Loucy (cell line): Measurements from ENCODE around the gene SLC23A2.
"Not testable (repeated sequence)": the region's sequence is repeated elsewhere in the genome, so short reads cannot be mapped to it uniquely, and the experiment has no call there.

ENCODE experiments used
- H2AFZ ChIP-seq: fragments of 200-600 bp; sonication (generic); 2 replicates; pipeline ENCODE4 v1.6.0; 2016; ENCODE audit warnings: antibody characterized with exemption, mild to moderate bottlenecking, low read length, moderate library complexity
- H3F3A ChIP-seq: fragments of 200-600 bp; 2 replicates; pipeline ENCODE4 v1.6.0; 2016; ENCODE audit warnings: antibody characterized with exemption, low read depth, mild to moderate bottlenecking
- H3K27me3 ChIP-seq: fragments of 200-600 bp; sonication (generic); 2 replicates; pipeline ENCODE4 v1.6.1; 2014; ENCODE audit warnings: low read length, mild to moderate bottlenecking; ENCODE audit not compliant: insufficient read depth, poor library complexity, severe bottlenecking
- H3K36me3 ChIP-seq: fragments of 200-600 bp; sonication (generic); 2 replicates; pipeline ENCODE4 v1.6.1; 2016; ENCODE audit warnings: low read length; ENCODE audit not compliant: insufficient read depth
- H3K4me1 ChIP-seq: fragments of 200-600 bp; sonication (generic); 2 replicates; pipeline ENCODE4 v1.5.1; 2014; ENCODE audit warnings: low read length, mild to moderate bottlenecking; ENCODE audit not compliant: insufficient read depth, poor library complexity, severe bottlenecking
- H3K4me2 ChIP-seq: fragments of 200-600 bp; sonication (generic); 2 replicates; pipeline ENCODE4 v1.6.0; 2014; ENCODE audit warnings: antibody characterized with exemption, low read length, low read depth, mild to moderate bottlenecking; ENCODE audit not compliant: poor library complexity, severe bottlenecking
- H3K4me3 ChIP-seq: fragments of 200-600 bp; sonication (generic); 2 replicates; pipeline ENCODE4 v1.5.1; 2014; ENCODE audit warnings: low read length, mild to moderate bottlenecking, mixed read lengths; ENCODE audit not compliant: poor library complexity, severe bottlenecking
- H3K79me2 ChIP-seq: fragments of 200-600 bp; sonication (generic); 2 replicates; pipeline ENCODE4 v1.6.1; 2014; ENCODE audit warnings: low read length; ENCODE audit not compliant: insufficient read depth
- H3K9ac ChIP-seq: fragments of 200-600 bp; sonication (generic); 2 replicates; pipeline ENCODE4 v1.6.0; 2014; ENCODE audit warnings: mild to moderate bottlenecking, low read depth, low read length, moderate library complexity; ENCODE audit not compliant: poor library complexity, severe bottlenecking
- H3K9me2 ChIP-seq: fragments of 200-600 bp; sonication (generic); replicated peaks from 2 replicates; pipeline ENCODE4 v1.6.1; 2016; ENCODE audit warnings: low read depth, low read length, mixed read lengths
- H3K9me3 ChIP-seq: fragments of 200-600 bp; sonication (generic); 2 replicates; pipeline ENCODE4 v1.6.1; 2014; ENCODE audit warnings: mild to moderate bottlenecking, antibody characterized with exemption, low read length, low read depth; ENCODE audit not compliant: insufficient read depth
- H4K20me1 ChIP-seq: fragments of 200-600 bp; sonication (generic); 2 replicates; pipeline ENCODE4 v1.6.0; 2014; ENCODE audit warnings: antibody characterized with exemption, low read length, mild to moderate bottlenecking; ENCODE audit not compliant: insufficient read depth, poor library complexity, severe bottlenecking
- CTCF ChIP-seq: fragments of 200-600 bp; sonication (generic); conservative IDR thresholded peaks from 2 replicates; pipeline ENCODE4 v1.5.1; 2014; ENCODE audit warnings: mild to moderate bottlenecking, antibody characterized with exemption, low read length
- EZH2phosphoT487 ChIP-seq: fragments of 200-600 bp; IDR thresholded peaks from 2 replicates; pipeline ENCODE4 v1.6.1; 2018; ENCODE audit warnings: antibody characterized with exemption, mild to moderate bottlenecking, moderate library complexity, borderline replicate concordance

SLC23A2 gene

DNA sequence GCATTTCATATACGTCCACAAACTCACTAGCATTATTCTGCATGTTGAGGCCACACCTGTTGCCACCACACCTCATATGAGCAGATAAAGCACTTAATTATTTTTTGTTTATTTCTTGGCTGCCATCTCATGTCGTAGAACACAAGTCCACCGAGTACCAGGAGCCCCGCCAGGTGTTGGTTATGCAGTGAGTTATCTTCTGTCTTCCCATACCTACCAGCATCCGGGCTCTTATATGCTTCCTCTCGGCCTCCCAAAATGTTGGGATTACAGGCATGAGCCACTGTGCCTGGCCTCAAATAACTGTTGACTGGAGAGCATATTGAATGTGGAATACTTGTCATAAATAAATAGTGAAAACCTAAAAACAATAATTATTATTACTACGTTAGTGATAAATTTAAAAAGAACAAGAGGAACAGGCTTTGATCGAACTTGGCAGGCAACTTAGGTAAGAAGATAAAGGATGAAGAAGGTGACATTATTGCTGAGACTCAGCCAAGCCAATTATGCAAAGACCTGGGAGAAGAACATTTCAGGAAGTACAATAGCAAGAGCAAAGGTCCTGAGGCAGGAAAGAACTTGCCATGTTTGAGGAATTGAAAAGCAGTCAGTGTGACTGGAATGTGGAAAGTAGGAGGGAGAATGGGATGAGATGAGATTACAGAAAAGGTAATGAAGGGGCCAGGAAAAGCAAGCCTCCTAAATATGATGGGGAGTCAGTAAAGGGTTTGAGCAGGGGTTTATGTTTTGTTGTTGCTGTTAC lies 12.6 kb upstream of the SLC23A2 start:
- no peaks in the 10 kb centered on the region for H3F3A ChIP-seq
- no peaks in the 10 kb centered on the region for H3K36me3 ChIP-seq
- no peaks in the 10 kb centered on the region for H3K79me2 ChIP-seq
- no peaks in the 10 kb centered on the region for H3K9me2 ChIP-seq
- no peak for TF ChIP-seq EZH2phosphoT487
- H3K9me3 ChIP-seq = no peaks in the 10 kb centered on the region
- H2AFZ ChIP-seq = no peak overlapping the region
- no peaks in the 10 kb centered on the region for H3K4me1 ChIP-seq
- no peak overlapping the region for H3K4me3 ChIP-seq
- H3K27me3 ChIP-seq = no peaks in the 10 kb centered on the region
- no peaks in the 10 kb centered on the region for H4K20me1 ChIP-seq
- H3K9ac ChIP-seq = no peak overlapping the region
- H3K4me2 ChIP-seq = no peak overlapping the region

DNA sequence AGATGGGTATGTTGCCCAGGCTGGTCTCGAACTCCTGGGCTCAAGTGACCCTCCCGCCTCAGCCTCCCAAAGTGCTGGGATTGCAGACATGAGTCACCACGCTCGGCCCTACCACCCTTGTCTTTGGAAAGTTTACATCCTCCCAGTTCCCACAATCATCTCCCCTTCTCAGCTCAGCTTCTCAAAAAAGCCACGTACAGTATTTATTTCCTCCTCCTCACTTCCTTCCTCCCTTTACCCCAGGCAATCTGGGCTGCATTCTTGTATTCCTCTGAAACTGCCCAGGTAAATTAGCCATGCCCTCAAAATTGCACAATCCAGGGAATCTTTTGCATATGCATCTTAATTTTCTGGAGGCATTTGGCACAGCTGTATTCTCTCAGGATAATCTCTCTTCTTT lies 7.4 kb upstream of the SLC23A2 start:
- H3K9me2 ChIP-seq = no peaks in the 10 kb centered on the region
- H3K4me1 ChIP-seq = no peaks in the 10 kb centered on the region
- no peaks in the 10 kb centered on the region for H3F3A ChIP-seq
- H3K4me2 ChIP-seq = no peak overlapping the region
- H3K79me2 ChIP-seq = no peaks in the 10 kb centered on the region
- H3K4me3 ChIP-seq = no peak overlapping the region
- no peak overlapping the region for H2AFZ ChIP-seq
- no peaks in the 10 kb centered on the region for H4K20me1 ChIP-seq
- H3K9ac ChIP-seq = no peak overlapping the region
- H3K36me3 ChIP-seq = no peaks in the 10 kb centered on the region
- no peak for TF ChIP-seq EZH2phosphoT487
- H3K27me3 ChIP-seq = no peaks in the 10 kb centered on the region
- H3K9me3 ChIP-seq = no peaks in the 10 kb centered on the region

DNA sequence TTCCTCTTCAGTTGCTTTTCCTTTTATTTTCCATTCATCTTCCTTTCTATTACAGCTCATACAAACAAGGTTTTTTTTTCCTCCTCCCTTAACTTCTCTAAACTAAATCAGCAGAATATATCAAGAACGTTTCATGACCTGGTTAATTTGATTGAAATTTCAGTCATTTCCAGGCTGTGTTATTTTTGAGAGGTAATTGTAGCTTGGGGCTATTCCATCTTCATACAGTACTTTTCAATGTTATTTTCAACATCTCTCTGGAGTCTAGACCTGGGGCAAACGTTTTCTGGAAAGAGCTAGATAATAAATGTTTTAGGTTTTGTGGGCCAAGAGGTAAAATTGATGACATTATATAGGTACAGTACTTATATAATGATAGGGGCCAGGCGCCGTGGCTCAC lies 4.0 kb upstream of the SLC23A2 start:
- Histone ChIP-seq H4K20me1 (no peaks in the 10 kb centered on the region), H3K9ac (no peak overlapping the region), H3K27me3 (no peaks in the 10 kb centered on the region), H3K4me2 (no peak overlapping the region), H3K4me1 (peaks cover 11% of the 10 kb centered on the region), H3K9me2 (no peaks in the 10 kb centered on the region), H3K9me3 (no peaks in the 10 kb centered on the region), H2AFZ (no peak overlapping the region), H3F3A (no peaks in the 10 kb centered on the region), H3K4me3 (no peak overlapping the region), H3K36me3 (no peaks in the 10 kb centered on the region), H3K79me2 (peaks cover 6% of the 10 kb centered on the region)
- TF ChIP-seq EZH2phosphoT487 (no peak), CTCF (no peak)

GRCh38 chr20:5004825-5005224 lies 3.5 kb upstream of the SLC23A2 start:
- H3K9ac ChIP-seq = not testable (repeated sequence)

More at GRCh38 chr20:5004825-5005224, 3.5 kb upstream of the SLC23A2 start:
- H3K4me2 ChIP-seq, H4K20me1 ChIP-seq, H3K36me3 ChIP-seq, H3K4me3 ChIP-seq, H3F3A ChIP-seq, H3K9me2 ChIP-seq, H2AFZ ChIP-seq, H3K9me3 ChIP-seq, H3K27me3 ChIP-seq: not testable (repeated sequence)
- peaks cover 16% of the 10 kb centered on the region for H3K4me1 ChIP-seq
- H3K79me2 ChIP-seq = peaks cover 11% of the 10 kb centered on the region
